ENCODE measurements around the gene TLE6.
"Not testable (repeated sequence)": the region's sequence is repeated elsewhere in the genome, so short reads cannot be mapped to it uniquely, and the experiment has no call there.

Gene TLE6

DNA sequence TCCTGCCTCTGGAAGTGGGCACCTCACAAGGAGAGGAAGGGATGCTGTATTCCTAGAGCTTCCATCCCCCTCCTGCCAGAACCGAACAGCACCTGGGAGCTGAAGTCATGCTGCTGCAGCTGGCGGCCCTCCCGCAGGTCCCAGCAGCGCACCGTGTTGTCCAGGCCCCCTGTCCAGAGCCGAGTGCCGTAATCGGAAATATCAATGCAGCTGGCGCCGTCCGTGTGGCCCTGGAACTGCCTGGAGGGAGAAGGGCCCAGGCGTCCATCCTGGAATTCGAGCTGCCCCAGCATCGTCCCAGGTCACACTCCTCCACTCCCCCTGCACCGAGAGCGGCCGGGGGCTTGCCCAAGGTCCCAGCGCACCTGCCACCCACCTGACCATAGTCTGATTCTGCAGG, 28.0 kb downstream of the TLE6 start:
- FAIRE-seq, result no peak

DNA sequence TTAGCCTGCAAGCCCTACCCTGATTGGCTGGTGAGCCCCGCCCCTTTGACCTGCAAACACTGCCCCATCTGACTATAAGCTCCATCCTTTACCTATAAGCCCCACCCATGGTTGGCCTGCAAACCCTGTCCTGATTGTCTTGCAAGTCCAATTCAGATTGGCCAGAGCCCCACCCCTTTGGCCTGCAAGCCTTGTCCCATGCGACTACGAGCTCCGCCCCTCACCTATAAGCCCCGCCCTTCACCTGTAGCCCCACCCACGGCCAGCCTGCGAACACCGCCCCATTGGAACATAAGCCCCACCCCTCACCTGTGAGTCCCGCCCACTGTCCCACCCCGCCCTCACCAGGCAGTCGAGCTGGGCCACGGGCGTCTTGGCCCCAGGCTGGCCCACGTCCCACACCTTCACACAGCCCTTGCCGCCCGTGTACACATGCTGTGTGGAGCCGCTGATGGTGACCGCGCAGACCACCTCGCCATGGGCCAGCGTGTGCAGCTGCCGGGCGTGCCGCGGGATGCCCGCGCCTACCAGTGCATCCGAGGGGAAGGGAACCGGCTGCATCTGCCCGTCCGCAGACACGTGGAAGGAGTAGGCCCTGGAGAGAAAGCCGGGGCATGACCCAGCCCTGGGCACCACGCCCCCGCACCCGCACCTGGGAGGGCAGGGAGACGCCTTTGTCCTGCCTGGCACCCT, 28.9 kb downstream of the TLE6 start:
- FAIRE-seq, result no peak

- no peak for FAIRE-seq
These were observed 30.6 kb downstream of the TLE6 start for GRCh38 chr19:3007975-3008374.

DNA sequence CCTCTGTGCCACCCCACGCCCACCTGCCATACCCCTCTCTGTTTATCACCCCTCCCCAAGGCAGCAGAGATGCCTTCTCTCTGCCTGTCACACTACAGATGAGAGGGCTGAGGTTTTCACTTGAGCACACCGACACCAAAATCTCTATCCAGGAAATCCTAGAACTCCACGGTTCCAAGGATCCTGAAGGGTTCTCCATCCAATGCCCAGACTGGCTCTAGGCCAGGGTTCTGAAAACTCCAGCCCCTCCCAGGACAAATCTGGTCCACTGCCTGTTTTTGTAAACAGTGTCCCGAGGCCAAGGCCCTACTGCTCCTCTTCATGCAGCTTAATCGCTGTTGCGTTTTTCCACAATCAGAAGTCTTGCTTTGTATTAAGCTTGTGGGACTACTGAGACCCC, 31.6 kb downstream of the TLE6 start:
- FAIRE-seq, result no peak

- no peak for FAIRE-seq
These were observed 33.5 kb downstream of the TLE6 start for GRCh38 chr19:3010871-3011270.

DNA sequence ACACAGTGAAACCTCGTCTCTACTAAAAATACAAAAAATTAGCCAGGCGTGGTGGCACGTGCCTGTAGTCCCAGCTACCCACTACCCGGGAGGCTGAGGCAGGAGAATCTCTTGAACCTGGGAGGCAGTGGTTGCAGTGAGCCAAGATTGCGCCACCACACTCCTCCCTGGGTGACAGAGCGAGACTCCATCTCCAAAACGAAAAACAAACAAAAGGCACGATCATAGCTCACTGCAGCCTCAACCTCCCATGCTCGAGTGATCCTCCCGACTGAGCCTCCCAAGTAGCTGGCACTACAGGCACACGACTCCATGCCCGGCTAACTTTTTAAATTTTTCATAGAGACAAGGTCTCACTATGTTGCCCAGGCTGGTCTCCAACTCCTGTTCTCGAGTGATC, 34.7 kb downstream of the TLE6 start:
- not testable (repeated sequence) for FAIRE-seq

GRCh38 chr19:3012621-3013262, 35.4 kb downstream of the TLE6 start:
- FAIRE-seq, result no peak

GRCh38 chr19:3013263-3013725, 35.9 kb downstream of the TLE6 start:
- no peak for FAIRE-seq

DNA sequence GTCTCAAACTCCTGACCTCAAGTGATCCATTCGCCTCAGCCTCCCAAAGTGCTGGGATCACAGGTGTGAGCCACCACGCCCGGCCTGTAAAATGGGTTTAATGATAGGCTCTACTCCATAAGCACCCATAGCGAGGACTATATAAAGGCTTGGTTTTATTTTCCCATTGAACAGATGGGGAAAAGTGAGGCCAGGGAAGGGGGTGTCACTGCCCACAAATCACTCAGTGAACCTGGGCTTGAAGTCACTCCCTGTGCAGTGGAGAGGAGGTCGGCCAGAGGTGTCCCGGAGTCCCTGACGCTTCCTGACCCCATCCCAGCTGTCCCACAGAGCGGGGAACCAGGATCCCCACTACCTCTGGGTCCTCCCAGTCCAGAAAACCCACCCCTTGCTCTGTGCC, 36.8 kb downstream of the TLE6 start:
- no peak for FAIRE-seq

DNA sequence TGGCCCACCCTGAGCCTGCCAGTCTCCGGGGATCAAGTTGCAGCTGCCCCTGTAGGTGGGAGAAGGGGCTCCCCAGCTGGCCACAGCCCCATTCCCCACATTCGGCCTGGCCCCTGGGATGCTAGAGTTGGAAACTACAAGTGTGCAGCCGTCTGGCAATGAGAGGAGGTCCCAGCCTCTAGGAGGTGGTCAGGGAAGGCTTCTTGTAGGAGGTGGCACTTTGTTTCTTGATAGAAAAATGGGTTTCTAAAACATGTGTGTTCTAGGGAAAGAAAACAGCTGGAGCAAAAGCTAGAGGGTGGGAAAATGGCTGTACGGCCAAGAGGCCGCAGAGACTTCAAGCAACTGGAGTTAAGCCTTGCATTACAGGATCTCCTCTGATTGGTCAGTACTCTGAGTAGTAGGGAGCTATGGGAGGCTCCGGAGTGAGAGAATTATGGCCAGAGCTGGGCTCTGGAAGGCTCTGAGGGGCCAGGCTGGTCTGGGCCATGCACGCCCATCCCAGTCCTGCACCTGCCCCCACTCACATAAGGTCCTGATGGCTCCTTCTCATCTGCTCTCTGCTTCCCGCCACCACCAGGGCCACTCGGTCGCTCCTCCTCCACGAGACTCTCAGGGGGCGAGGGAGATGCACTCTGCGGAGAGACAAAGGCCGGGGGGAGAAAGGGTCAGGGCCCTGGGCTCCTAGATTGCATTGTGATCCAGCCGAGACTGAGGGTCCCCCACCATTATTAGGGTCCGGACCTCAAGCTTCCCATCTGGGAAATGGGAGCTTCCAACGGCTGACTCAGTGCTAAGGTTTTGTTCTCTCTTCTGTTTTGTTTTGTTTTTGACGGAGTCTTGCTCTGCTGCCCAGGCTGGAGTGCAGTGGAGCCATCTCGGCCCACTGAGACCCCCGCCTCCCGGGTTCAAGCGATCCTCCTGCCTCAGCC, 38.0 kb downstream of the TLE6 start:
- FAIRE-seq, result no peak

DNA sequence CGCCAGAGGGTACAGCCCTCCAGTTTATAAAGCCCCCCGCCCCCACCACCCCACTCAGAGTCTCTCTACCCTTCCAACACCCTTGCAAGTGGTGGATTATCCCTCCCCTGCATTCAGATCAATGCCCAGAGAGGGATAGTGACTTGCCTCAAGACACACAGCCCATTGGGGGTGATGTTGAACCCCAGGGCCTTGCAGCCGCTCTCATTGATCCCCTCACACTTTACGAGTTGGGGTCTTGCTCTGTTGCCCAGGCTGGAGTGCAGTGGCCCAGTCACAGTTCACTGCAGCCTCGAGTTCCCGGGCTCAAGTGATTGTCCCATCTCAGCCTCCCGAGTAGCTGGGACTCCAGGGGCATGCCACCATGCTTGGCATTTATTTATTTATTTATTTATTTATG, 40.6 kb downstream of the TLE6 start:
- FAIRE-seq, result no peak

DNA sequence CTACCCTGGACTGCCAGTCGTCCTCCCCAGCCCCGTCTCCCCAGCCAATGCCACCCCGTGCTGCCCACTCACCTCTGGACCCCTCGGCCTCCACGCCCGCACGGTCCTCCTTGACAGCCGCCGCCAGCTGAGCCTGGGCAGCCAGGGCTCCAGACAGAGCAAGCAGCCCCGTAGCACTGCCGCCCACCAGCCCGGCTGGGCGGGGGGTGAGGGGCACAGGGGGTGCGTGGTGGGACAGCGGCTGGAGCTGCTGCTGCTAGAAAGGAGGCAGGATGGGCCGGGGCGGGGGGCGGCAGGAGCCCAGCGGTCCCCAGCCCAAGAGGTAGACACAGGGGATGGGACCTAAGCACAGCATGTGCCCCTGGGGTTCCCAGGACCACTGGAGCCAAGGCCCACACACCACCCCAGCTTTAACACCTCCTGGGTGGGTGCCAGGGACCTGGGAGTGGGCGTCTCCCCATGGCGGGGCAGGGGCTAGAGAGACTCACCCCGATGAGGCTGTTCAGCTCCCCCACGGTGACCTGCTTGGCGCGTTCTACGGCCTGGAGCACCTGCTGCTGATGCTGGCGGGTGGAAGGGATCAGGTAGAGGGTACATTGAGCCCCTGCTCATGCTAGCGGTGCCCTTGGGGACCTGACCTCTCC, 42.0 kb downstream of the TLE6 start:
- FAIRE-seq, result no peak

GRCh38 chr19:3020321-3020960, 43.1 kb downstream of the TLE6 start:
- FAIRE-seq, result no peak

GRCh38 chr19:3024509-3024869, 47.1 kb downstream of the TLE6 start:
- FAIRE-seq, result no peak

DNA sequence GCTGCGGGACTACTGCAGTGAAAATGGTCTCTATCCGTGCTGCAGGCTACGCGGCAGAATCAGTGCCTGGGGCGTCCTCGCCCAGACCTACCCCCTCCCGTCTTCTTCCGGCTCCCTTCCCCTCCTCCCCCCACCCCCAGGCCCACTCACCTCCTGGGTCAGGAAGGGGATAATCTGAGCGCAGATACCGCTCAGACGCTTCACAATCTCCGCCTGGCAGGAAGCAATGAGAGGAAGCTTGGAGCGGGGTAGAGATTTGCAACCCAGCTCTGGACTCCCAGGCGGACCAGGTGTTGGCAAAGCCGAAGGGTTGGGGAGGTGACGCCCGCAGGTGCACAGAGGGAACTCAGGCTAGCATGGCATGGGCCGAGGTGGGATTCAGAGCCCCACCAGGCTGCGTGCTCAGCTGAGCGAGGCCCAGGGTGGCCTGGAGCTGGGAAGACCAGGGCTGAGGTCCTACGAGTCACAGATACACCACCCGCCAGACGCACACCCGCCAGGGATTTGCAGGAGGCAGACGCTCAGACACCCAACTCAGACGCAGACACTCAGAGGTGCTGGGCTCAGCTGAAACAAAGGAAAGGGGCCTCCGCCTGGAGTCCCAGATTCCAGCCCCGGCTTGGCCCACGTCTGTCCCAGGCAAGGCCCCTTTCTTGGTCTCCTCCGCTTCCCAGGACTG, 47.6 kb downstream of the TLE6 start:
- no peak for FAIRE-seq

DNA sequence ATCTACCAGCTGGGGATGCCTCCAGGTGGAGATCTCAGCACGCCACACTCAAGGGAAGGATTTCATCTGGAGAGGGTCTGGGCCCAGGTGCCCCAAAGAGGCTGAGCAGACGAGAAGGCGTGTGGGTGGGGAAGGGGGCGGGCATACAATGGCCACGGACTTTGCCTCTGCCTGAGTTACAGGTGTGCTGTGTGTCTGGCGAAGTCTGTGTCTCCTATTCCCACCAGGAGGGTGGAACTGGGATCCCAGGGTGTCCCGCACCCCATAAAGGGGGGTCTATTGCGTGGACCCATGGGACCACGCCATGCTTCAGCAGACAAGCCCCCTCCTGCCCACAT, 48.2 kb downstream of the TLE6 start:
- FAIRE-seq, result no peak

DNA sequence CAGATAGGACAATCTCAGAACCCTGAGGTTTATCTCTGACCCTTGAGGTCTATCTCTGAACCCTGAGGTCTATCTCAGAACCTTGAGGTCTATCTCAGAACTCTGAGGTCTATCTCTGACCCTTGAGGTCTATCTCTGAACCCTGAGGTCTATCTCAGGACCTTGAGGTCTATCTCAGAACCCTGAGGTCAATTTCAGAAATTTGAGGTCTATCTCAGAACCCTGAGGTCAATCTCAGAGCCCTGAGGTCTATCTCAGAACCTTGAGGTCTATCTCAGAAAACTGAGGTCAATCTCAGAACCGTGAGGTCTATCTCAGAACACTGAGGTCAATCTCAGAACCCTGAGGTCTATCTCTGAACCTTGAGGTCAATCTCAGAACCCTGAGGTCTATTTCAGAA, 49.4 kb downstream of the TLE6 start:
- no peak for FAIRE-seq

- FAIRE-seq, result no peak
These were observed 49.9 kb downstream of the TLE6 start for GRCh38 chr19:3027292-3027691.

- FAIRE-seq, result no peak
These were observed 50.6 kb downstream of the TLE6 start for GRCh38 chr19:3027981-3028304.

GRCh38 chr19:3028305-3029064, 51.1 kb downstream of the TLE6 start:
- FAIRE-seq, result no peak

DNA sequence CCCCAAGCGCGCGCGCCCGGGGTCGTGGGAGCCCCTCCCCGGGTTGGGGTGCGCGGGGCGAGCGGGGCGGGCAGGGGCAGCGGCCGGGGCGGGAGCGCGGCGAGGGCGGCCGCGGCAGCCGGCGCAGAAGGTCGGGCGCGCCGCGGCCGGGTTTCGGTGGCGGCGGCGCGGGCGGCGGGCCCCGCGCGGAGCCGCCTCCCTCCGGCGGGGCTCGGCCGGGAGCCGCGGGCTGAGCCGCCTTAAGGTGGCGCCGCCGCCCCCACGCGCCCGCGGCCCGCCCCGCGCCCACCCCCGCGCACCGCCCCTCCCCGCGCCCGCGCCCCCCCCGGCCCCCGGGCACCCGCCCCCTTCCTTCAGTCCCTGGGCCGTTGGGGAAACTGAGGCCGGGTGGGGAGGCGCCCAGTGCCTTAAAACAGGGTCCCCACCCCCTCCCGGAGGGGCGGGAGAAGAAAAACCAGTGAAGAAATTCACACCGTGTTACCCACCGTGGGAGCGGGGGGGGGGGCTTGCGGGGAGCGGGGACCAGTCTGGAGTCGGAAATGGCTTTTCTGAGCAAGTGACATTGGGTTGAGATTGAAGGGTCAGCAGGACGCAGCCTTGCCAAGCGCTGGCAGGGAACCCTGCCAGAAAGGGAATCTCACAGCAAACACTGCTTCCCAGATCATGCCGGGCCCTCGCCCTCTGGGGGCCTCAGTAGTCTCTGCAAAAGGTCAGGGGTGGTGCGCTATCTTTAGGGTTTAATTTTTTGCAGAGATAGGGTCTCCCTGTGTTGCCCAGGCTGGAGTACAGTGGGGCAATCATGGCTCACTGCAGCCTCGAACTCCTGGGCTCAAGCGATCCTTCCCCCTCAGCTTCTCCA, 51.9 kb downstream of the TLE6 start, which contains the start of gene TLE2:
Gene TLE2 (minus strand): TSS at position 216 of the 859 bp plus-strand sequence. CDS start 376 bp downstream, outside the sequence.
- FAIRE-seq, result no peak

Data from islet of Langerhans (tissue), 1 donor.